Stimulated activated CD8-positive, alpha-beta memory T cell treated with anti-CD3 and anti-CD28 coated beads, Interleukin-12 subunit alpha, Interleukin-12 subunit beta, amount 100 ng/mL, for 24 hours (primary cell): Measurements from ENCODE around the gene TMEM106C.

ENCODE experiments used
- DNase-seq: peaks from one replicate; pipeline ENCODE4 v3.0.0-alpha.2; 2020; ENCODE audit errors: extremely low read depth

Gene TMEM106C

DNA sequence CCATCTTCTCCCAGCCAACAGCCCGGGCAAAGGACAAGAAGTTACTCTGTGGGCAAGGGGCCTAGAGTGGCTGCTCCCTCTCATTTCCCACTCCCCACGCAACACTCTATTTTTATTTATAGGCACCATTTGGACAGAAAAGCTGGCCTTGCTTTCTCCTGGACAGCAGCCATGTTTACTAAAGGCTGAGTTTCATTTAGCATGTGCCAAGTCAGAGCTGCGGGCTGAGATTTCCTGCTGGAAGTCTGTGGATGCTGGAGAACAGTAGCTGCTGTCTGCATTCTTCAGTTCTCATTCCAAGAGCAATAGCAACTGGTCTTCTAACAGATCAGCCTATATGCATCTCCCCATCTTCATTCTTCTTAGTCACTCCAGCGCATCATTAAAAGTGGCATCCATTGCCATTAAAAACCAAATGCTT lies 32.6 kb downstream of the TMEM106C start:
- DNase-seq = no peak

DNA sequence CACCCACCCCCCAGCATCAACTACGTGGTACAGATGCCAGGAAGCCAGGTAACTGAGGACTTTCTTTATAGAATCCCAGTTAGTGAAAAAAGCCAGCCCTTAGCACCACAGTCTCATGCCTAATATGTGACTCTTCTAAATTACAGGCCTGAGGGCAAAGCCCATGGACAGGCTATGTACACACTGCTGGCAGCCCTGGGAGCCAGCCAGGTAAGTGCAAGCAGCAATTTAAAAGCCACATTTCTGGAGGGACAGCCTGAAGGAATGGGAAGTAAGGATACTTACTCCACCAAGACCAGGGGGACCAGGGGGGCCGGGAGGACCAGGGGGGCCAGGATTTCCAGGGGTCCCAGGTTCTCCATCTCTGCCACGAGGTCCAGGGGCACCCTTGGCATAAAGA lies 33.9 kb downstream of the TMEM106C start:
- DNase-seq = no peak

- no peak for DNase-seq
Measured at GRCh38 chr12:47999816-48000215, 36.4 kb downstream of the TMEM106C start.

DNA sequence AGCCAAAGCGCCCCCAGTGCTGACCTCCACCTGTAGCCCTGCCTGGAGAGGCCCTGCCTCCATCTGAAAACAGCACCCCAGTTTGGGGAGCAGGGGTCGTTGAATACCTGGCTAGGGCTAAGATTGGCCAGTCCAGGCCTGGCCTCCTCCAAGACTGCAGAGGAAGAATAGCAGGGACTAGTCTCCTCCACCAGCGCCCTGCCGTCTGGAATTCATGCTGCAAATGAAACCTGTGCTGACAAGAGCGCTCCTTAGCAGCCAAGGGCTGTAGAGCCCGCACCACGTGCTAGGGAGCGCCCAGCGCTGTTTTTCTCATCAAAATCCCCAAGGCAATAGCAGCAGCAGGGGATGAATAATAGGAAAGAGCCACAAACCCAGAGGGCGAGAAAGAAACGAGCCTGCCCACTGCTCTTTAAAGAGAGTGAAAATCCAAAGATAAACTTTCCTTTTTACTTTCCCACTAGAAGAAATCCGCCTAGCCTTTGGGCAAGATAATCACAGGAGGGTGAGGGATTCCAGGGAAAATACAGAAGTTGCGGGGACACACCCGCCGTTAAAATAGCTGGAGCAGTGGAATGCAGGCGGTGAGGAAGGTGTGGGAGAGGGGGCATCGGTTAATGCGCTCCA lies 37.6 kb downstream of the TMEM106C start:
- no peak for DNase-seq

- no peak for DNase-seq
Measured at GRCh38 chr12:48001505-48002413, 38.4 kb downstream of the TMEM106C start.

DNA sequence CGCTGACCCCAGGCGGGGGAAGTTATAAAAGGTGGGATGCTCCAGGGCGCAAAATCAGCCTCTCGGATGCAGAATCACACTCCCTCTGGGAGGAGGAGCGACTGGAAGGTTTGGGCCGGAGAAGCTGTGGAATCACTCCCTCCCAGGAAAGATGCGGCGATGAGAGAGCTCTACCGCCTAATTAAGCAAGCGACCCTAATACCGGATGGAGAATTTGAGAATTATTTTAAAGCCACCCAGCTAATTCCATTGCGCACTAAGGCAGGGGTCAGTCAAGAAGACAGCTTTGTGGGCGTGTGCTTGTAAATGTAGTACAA lies 39.0 kb downstream of the TMEM106C start:
- no peak for DNase-seq

GRCh38 chr12:48002773-48003218 lies 39.4 kb downstream of the TMEM106C start:
- no peak for DNase-seq

GRCh38 chr12:48003226-48004052 lies 40.0 kb downstream of the TMEM106C start:
- DNase-seq = no peak

DNA sequence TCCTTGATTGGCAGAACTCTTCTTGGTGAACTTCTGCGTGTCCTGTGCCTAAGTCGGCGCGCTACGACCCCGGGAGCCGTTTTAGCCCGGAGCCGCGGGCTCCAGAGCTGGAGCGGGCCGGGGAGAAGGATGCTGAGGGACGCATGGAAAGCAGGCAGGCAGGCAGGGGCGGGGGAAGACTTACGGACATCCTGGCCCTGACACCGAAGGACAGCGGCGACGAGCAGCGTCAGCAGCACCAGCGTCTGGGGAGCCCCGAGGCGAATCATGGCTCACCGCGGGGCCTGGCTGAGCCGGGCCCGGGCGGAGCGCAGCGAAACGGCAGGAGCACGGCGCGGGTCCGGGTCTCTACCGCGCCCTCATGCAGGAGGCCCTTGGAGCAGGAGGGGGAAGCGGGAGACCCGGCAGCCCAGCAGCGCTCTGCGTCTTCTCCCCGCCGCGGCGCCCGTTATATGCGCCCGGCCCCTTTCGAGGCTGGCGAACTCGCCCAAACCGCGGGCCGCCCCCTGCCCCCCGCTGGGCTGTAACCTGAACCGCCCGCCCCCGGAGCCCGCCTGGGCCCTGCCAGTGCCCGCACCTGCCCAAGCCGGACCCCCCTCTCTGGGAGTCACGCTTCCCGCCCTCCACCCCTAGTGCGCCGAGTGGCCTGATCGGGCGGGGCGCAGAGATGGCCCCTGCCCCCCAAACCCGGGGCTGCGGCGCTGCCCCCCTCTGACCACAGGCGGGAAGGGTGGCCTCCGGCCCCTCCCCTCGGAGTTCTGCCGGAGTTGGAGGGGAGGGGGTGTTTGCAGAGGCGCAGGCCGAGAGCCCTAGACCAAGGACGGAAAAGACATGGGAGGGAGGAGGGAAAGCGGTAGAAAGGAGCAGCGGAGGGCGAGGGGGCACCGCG lies 40.9 kb downstream of the TMEM106C start, which contains the start of gene COL2A1:
Gene COL2A1 (minus strand): TSS at position 424 of the 889 bp plus-strand sequence. CDS start 155 bp downstream, at position 269.
- DNase-seq = no peak

DNA sequence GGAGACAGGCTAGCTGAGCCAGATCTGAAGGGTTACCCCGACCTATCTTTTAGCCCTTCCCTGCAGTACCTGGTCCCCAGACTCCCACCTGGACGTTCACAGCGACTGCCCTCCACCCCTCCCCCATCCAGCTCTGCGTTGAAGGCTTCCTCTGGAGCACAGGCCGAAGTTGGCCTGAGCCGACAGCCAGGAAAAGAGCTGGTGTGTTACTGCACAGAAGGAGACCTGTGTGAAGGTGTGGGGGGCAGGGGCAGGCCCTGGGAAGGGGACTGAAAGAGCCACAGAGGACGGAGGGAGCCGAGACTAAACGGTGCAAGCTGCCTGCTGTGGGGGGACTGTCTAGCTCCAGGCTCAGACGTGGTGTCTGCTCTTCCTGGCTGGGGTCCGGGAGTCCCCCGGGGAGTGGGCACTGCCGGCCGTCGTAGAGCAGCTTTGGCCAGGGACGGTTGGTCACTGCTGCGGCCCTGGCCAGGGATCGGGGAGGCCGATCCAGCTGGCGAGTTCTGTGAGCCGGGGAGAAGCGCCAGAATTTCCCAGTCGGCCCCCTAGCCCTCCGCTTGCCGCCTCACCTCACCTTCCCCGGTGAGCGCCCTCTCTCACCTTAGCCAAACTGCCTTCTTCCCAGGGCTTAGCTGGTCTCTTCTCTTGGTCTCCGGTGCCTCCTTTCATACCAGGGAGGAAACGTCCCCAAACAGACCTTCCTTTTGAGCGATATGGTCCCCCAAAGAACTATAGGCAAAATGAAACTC lies 41.8 kb downstream of the TMEM106C start:
- DNase-seq = no peak

- no peak for DNase-seq
Measured at GRCh38 chr12:48005750-48006021, 42.3 kb downstream of the TMEM106C start.

DNA sequence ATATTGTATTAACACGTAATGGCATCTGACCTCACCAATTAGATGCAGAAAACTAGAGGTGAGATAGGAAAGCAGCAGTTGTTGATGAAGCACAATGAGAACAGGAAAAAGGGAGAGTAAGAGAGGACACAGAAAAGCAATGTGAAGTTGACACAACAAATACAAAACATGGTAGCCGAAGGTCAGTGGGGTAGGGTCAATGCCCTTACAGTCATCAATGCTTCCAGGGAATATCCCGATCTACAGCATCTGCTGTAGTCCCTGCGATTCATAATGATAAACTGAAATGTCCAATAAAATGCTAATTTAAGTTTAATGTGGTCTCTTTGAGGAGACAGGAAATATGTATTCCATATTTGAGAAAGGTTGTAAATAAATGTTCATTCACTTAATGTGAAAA lies 43.8 kb downstream of the TMEM106C start:
- DNase-seq = no peak

GRCh38 chr12:48008349-48008748 lies 45.0 kb downstream of the TMEM106C start:
- no peak for DNase-seq

GRCh38 chr12:48008950-48009349 lies 45.6 kb downstream of the TMEM106C start:
- no peak for DNase-seq

- DNase-seq = no peak
Measured at GRCh38 chr12:48009471-48009870, 46.1 kb downstream of the TMEM106C start.

DNA sequence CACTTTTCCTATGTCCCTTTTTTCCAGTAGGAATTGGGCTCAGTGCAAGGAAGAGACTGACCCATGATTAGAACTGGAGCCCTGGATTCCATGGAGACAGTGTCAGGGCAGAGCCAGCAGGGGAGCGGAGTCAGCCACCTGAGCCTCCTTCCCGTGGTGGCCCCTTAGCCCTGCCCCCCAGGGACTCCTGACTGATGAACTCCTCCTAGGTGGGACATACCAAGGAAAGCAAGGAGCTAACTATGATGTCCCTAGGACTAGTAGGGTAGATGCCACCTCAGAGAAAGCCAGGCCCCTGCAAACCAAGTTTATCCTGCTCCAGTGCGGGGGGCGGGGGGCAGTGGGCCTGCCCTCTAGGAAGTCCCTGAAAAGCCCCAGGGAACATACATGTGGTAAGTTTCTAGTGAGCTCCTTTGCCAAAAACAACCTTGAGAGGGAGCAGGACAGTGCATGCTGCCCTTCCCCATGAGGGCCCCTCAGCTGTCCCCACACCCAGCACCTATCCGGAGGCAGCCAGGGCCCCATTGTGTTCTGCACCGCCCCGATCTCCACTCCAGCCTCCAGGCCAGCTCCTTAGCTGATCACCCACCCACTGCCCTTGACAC lies 47.1 kb downstream of the TMEM106C start:
- DNase-seq = no peak

- no peak for DNase-seq
Measured at GRCh38 chr12:48012070-48012469, 48.7 kb downstream of the TMEM106C start.

- no peak for DNase-seq
Measured at GRCh38 chr12:48013287-48013686, 49.9 kb downstream of the TMEM106C start.

DNA sequence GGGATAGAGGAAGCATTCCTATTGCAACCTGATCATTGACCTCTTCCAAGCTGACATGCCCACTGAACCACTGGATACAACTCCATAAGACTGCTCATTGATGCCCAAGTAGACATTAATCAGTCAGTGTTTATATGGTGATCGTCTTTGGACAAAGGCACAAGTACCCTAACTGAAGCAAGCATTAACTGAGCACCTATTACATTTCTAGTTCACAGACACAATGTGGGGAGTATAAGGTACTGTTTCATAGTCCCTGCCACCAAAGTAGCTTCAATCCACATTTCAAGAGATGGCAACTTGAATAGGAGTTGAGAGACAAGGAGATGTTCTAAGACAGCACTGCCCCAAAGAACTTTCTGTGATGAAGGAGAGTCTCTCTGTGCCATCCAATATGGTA lies 51.7 kb downstream of the TMEM106C start:
- no peak for DNase-seq

- DNase-seq = no peak
Measured at GRCh38 chr12:48015954-48016353, 52.6 kb downstream of the TMEM106C start.
